ENCODE measurements around the gene UROS. TPM values are rescaled to one million over a fixed set of nuclear protein-coding genes. Genes with fewer than 3 reads are reported as not detected.

Gene UROS
- total RNA-seq, 1 donor: 90.5 TPM

- Histone ChIP-seq H4K20me1 (ENCODE audit: insufficient read depth, low read length) (peaks cover 6% of the 10 kb centered on the region), H3K9me3 (ENCODE audit: low read depth, low read length) (no peaks in the 10 kb centered on the region), H3K4me1 (ENCODE audit: insufficient read depth, low read length) (peaks cover 4% of the 10 kb centered on the region), H3K27ac (ENCODE audit: low read depth, low read length) (no peak overlapping the region), H3K27me3 (ENCODE audit: insufficient read depth, low read length) (no peaks in the 10 kb centered on the region), H2AFZ (ENCODE audit: low read length) (no peak overlapping the region), H3K36me3 (ENCODE audit: insufficient read depth, low read length) (peaks cover 85% of the 10 kb centered on the region), H3K79me2 (ENCODE audit: insufficient read depth, low read length) (no peaks in the 10 kb centered on the region), H3K4me3 (ENCODE audit: insufficient read depth, low read length) (no peak overlapping the region), H3K4me2 (ENCODE audit: insufficient read depth, low read length) (no peak overlapping the region)
- TF ChIP-seq CTCF (IDR thresholded peaks at IDR 0.05; ENCODE audit: extremely low read depth, low read depth, low read length): no peak
- no peak for DNase-seq (ENCODE audit: insufficient read length, low spot score, missing footprints)
These were observed 13.7 kb upstream of the UROS start for GRCh38 chr10:125836746-125837145.

GRCh38 chr10:125828311-125828710 lies 5.3 kb upstream of the UROS start:
- Histone ChIP-seq H3K27me3 (ENCODE audit: insufficient read depth, low read length) (no peaks in the 10 kb centered on the region), H4K20me1 (ENCODE audit: insufficient read depth, low read length) (peaks cover 31% of the 10 kb centered on the region), H3K4me3 (ENCODE audit: insufficient read depth, low read length) (no peak overlapping the region), H2AFZ (ENCODE audit: low read length) (no peak overlapping the region), H3K9me3 (ENCODE audit: low read depth, low read length) (no peaks in the 10 kb centered on the region), H3K79me2 (ENCODE audit: insufficient read depth, low read length) (peaks cover 57% of the 10 kb centered on the region), H3K36me3 (ENCODE audit: insufficient read depth, low read length) (peaks cover 72% of the 10 kb centered on the region), H3K27ac (ENCODE audit: low read depth, low read length) (no peak overlapping the region), H3K4me2 (ENCODE audit: insufficient read depth, low read length) (no peak overlapping the region), H3K4me1 (ENCODE audit: insufficient read depth, low read length) (peaks cover 20% of the 10 kb centered on the region)
- TF ChIP-seq CTCF (IDR thresholded peaks at IDR 0.05; ENCODE audit: extremely low read depth, low read depth, low read length): no peak
- no peak for DNase-seq (ENCODE audit: insufficient read length, low spot score, missing footprints)

- Histone ChIP-seq H3K4me1 (ENCODE audit: insufficient read depth, low read length) (peaks cover 21% of the 10 kb centered on the region), H3K9me3 (ENCODE audit: low read depth, low read length) (no peaks in the 10 kb centered on the region), H3K27me3 (ENCODE audit: insufficient read depth, low read length) (no peaks in the 10 kb centered on the region), H2AFZ (ENCODE audit: low read length) (no peak overlapping the region), H4K20me1 (ENCODE audit: insufficient read depth, low read length) (peaks cover 31% of the 10 kb centered on the region), H3K27ac (ENCODE audit: low read depth, low read length) (no peak overlapping the region), H3K4me3 (ENCODE audit: insufficient read depth, low read length) (no peak overlapping the region), H3K36me3 (ENCODE audit: insufficient read depth, low read length) (peaks cover 61% of the 10 kb centered on the region), H3K4me2 (ENCODE audit: insufficient read depth, low read length) (no peak overlapping the region), H3K79me2 (ENCODE audit: insufficient read depth, low read length) (peaks cover 67% of the 10 kb centered on the region)
- TF ChIP-seq CTCF (IDR thresholded peaks at IDR 0.05; ENCODE audit: extremely low read depth, low read depth, low read length): no peak
- no peak for DNase-seq (ENCODE audit: insufficient read length, low spot score, missing footprints)
These were observed 4.1 kb upstream of the UROS start for GRCh38 chr10:125827133-125827532.

GRCh38 chr10:125824736-125825135 lies 1.7 kb upstream of the UROS start:
- H4K20me1 ChIP-seq (ENCODE audit: insufficient read depth, low read length): peaks cover 31% of the 10 kb centered on the region
- H3K27ac ChIP-seq (ENCODE audit: low read depth, low read length): peak overlapping the region; percentile 98
- no peak overlapping the region for H2AFZ ChIP-seq (ENCODE audit: low read length)
- peak overlapping the region; percentile 88 for H3K4me2 ChIP-seq (ENCODE audit: insufficient read depth, low read length)
- H3K36me3 ChIP-seq (ENCODE audit: insufficient read depth, low read length): peaks cover 37% of the 10 kb centered on the region
- no peaks in the 10 kb centered on the region for H3K9me3 ChIP-seq (ENCODE audit: low read depth, low read length)
- peaks cover 81% of the 10 kb centered on the region for H3K79me2 ChIP-seq (ENCODE audit: insufficient read depth, low read length)
- H3K4me3 ChIP-seq (ENCODE audit: insufficient read depth, low read length): peak overlapping the region; percentile 95
- DNase-seq (ENCODE audit: insufficient read length, low spot score, missing footprints): peak; percentile 34
- TF ChIP-seq CTCF (IDR thresholded peaks at IDR 0.05; ENCODE audit: extremely low read depth, low read depth, low read length): no peak
- H3K4me1 ChIP-seq (ENCODE audit: insufficient read depth, low read length): peaks cover 27% of the 10 kb centered on the region
- H3K27me3 ChIP-seq (ENCODE audit: insufficient read depth, low read length): no peaks in the 10 kb centered on the region
